Nephron (organoid): ENCODE data around the gene VRK2.
"Not testable (repeated sequence)": the region's sequence is repeated elsewhere in the genome, so short reads cannot be mapped to it uniquely, and the experiment has no call there.

ENCODE experiments used
- H3K27ac Mint-ChIP-seq, 3 experiments: 2 replicates each; pipeline ENCODE4 v1.8.0; 2020; ENCODE audit warnings: mixed read lengths in 3 of 3, mild to moderate bottlenecking in 2 of 3, moderate library complexity in 1 of 3
- H3K27me3 Mint-ChIP-seq: 2 replicates; pipeline ENCODE4 v1.8.0; 2021; ENCODE audit warnings: low read depth, mild to moderate bottlenecking, moderate library complexity, mixed read lengths
- H3K36me3 Mint-ChIP-seq: 2 replicates; pipeline ENCODE4 v1.8.0; 2020; ENCODE audit warnings: low read depth, mixed read lengths
- H3K4me1 Mint-ChIP-seq: 2 replicates; pipeline ENCODE4 v1.8.0; 2020; ENCODE audit warnings: mixed read lengths
- H3K4me3 Mint-ChIP-seq, 3 experiments: 2 replicates each; pipeline ENCODE4 v1.8.0; 2020; ENCODE audit warnings: mild to moderate bottlenecking in 3 of 3, mixed read lengths in 3 of 3, moderate library complexity in 2 of 3
- H3K9me3 Mint-ChIP-seq: 2 replicates; pipeline ENCODE4 v1.8.0; 2020; ENCODE audit warnings: mixed read lengths
- CTCF ChIP-seq, 3 experiments: fragments of 200-600 bp; sonication (generic); IDR thresholded peaks; one replicate each; pipeline ENCODE4 v1.5.0; 2021; ENCODE audit warnings: antibody characterized with exemption in 3 of 3; ENCODE audit not compliant: unreplicated experiment in 3 of 3

Gene VRK2

GRCh38 chr2:58180635-58181034 lies 134.0 kb downstream of the VRK2 start:
- Mint-ChIP-seq H3K27me3 (no peaks in the 10 kb centered on the region), H3K9me3 (peaks cover 26% of the 10 kb centered on the region), H3K4me3 (no peak overlapping the region), H3K36me3 (peaks cover 52% of the 10 kb centered on the region), H3K4me1 (no peaks in the 10 kb centered on the region), H3K27ac (no peak overlapping the region)
- no peak for TF ChIP-seq CTCF (IDR thresholded peaks at IDR 0.05; ENCODE audit: unreplicated experiment in 3 of 3)

- no peak overlapping the region for H3K27ac Mint-ChIP-seq
- no peaks in the 10 kb centered on the region for H3K4me1 Mint-ChIP-seq
- no peak for TF ChIP-seq CTCF (IDR thresholded peaks at IDR 0.05; ENCODE audit: unreplicated experiment in 3 of 3)
- H3K9me3 Mint-ChIP-seq, result peaks cover 26% of the 10 kb centered on the region
- no peak overlapping the region for H3K4me3 Mint-ChIP-seq
- H3K27me3 Mint-ChIP-seq, result no peaks in the 10 kb centered on the region
- H3K36me3 Mint-ChIP-seq, result peaks cover 63% of the 10 kb centered on the region
These were observed 135.9 kb downstream of the VRK2 start for GRCh38 chr2:58182527-58182926.

- Mint-ChIP-seq H3K9me3 (no peaks in the 10 kb centered on the region), H3K36me3 (peaks cover 42% of the 10 kb centered on the region), H3K27me3 (no peaks in the 10 kb centered on the region), H3K4me1 (no peaks in the 10 kb centered on the region), H3K27ac (no peak overlapping the region), H3K4me3 (no peak overlapping the region)
- no peak for TF ChIP-seq CTCF (IDR thresholded peaks at IDR 0.05; ENCODE audit: unreplicated experiment in 3 of 3)
These were observed 139.9 kb downstream of the VRK2 start for GRCh38 chr2:58186501-58186900.

GRCh38 chr2:58187022-58187421 lies 140.4 kb downstream of the VRK2 start:
- H3K27ac Mint-ChIP-seq, H3K4me3 Mint-ChIP-seq, H3K27me3 Mint-ChIP-seq, H3K9me3 Mint-ChIP-seq, H3K4me1 Mint-ChIP-seq: not testable (repeated sequence)
- H3K36me3 Mint-ChIP-seq, result peaks cover 41% of the 10 kb centered on the region

DNA sequence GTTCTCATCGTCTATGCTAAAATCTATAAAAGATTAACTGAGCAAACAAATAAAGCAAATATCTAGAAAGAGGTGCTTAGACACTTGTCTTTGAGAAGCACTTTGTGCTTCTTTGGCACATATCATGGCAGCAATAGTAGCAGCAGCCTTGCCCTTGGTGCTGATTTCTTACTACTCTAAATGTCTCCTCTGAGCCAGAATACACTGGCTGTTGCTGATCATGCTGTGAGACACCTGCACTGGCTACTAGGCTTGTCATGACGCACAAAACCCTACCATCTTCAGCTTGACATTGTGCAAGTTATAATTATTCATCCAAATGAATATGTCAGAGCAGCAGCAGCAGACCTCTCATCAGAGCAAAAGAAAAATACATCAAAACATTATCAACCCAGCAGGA lies 147.9 kb downstream of the VRK2 start:
- Mint-ChIP-seq H3K27me3 (no peaks in the 10 kb centered on the region), H3K9me3 (no peaks in the 10 kb centered on the region), H3K27ac (no peak overlapping the region), H3K4me1 (no peaks in the 10 kb centered on the region), H3K36me3 (peaks cover 9% of the 10 kb centered on the region), H3K4me3 (no peak overlapping the region)
- no peak for TF ChIP-seq CTCF (IDR thresholded peaks at IDR 0.05; ENCODE audit: unreplicated experiment in 3 of 3)

DNA sequence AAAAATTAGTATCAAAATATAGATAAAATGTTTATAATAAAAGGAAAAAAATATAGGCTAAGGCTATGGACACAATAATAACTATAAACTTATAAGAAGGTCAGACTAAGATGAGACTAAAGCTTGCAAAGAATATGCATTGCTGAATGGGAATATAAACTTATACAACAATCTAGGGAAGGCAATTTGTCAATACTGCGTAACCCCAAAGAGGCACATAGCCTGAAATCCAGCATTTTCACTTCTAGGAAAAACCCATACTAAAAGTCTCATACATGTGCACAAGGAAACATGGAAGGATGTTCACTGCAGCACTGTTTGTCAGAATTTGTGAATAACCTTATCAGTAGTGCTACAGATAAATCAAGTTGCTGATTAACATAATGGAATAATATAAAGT lies 149.1 kb downstream of the VRK2 start:
- Mint-ChIP-seq H3K27ac (no peak overlapping the region), H3K4me3 (no peak overlapping the region), H3K27me3 (no peaks in the 10 kb centered on the region), H3K36me3 (peaks cover 9% of the 10 kb centered on the region), H3K9me3 (no peaks in the 10 kb centered on the region), H3K4me1 (no peaks in the 10 kb centered on the region)
- TF ChIP-seq CTCF (IDR thresholded peaks at IDR 0.05; ENCODE audit: unreplicated experiment in 3 of 3), result no peak
